ENCODE data around the gene EVI2B. TPM values are rescaled to one million over a fixed set of nuclear protein-coding genes. Genes with fewer than 3 reads are reported as not detected.

The EVI2B gene
- total RNA-seq, 1 experiment from 2014 or later, result 0.20 TPM

DNA sequence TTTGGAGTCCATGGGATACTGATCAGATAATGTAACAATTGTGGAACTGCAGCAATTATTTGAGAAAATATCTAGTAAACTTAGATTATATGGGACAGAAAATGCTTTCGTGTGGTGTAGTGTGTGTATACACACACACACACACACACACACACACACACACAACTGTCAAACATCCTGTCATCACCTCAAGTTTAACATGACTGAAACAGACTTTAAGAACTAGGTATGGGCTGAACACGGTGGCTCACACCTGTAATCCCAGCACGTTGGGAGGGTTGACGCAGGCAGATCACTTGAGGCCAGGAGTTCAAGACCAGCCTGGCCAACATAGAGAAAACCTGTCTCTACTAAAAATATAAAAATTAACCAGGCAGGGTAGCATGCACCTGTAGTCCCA is 8.1 kb upstream of the EVI2B start:
- Histone ChIP-seq H3K27me3 (ENCODE audit: insufficient read depth, low read length) (no peaks in the 10 kb centered on the region), H3K36me3 (ENCODE audit: control insufficient read depth in 1 of 2, insufficient read depth in 2 of 2, low read length in 2 of 2) (no peaks in the 10 kb centered on the region; a peak in 1 of 4 replicates), H3K9me3 (ENCODE audit: control insufficient read depth in 1 of 2, insufficient read depth in 1 of 2, low read depth in 1 of 2, low read length in 2 of 2) (no peaks in the 10 kb centered on the region), H3K9me2 (ENCODE audit: insufficient read depth) (no peaks in the 10 kb centered on the region), H3K4me1 (ENCODE audit: control insufficient read depth in 1 of 2, insufficient read depth in 2 of 2, low read length in 2 of 2) (no peaks in the 10 kb centered on the region), H3K79me2 (ENCODE audit: insufficient read depth, low read length) (no peaks in the 10 kb centered on the region), H3K4me3 (replicated peaks in 1 of 2; ENCODE audit: low read depth in 1 of 2, low read length in 2 of 2) (no peak overlapping the region), H2AFZ (ENCODE audit: low read depth, low read length, poor library complexity, severe bottlenecking) (no peak overlapping the region), H3K27ac (ENCODE audit: low read depth, low read length) (no peak overlapping the region), H4K20me1 (ENCODE audit: insufficient read depth) (no peaks in the 10 kb centered on the region), H3K9ac (ENCODE audit: low read length) (no peak overlapping the region), H3K4me2 (ENCODE audit: low read length) (no peak overlapping the region)
- DNase-seq (ENCODE audit: low read depth, low spot score), result no peak
- ChIA-PET POLR2A (no interaction called here), CTCF (no interaction called here), RAD21 (ENCODE audit: low non-redundant PET in 1 of 2, low total read pairs in 2 of 2, uncharacterized antibody in 2 of 2, unreplicated experiment in 2 of 2) (no interaction called here)
- ATAC-seq, result no peak
- intact Hi-C loops (cut with micrococcal nuclease), result no loop called here
- BruUV-seq (replicated peaks), result no TSS peak
- TF ChIP-seq JUND (IDR thresholded peaks at IDR 0.05) (no peak), POLR2A (IDR thresholded peaks at IDR 0.05; ENCODE audit: borderline replicate concordance, extremely low read depth, insufficient read depth, insufficient read length) (no peak), YY1 (IDR thresholded peaks at IDR 0.05; ENCODE audit: extremely low read depth, insufficient replicate concordance, low read depth, low read length) (no peak), ZFX (IDR thresholded peaks at IDR 0.05) (no peak), EZH2 (IDR thresholded peaks at IDR 0.05) (no peak), SIN3A (IDR thresholded peaks at IDR 0.05; ENCODE audit: low read depth) (no peak), POLR2AphosphoS5 (IDR thresholded peaks at IDR 0.05; ENCODE audit: low read depth, low read length) (no peak), RAD21 (IDR thresholded peaks at IDR 0.05; ENCODE audit: low read depth) (no peak), CBX3 (IDR thresholded peaks at IDR 0.05; ENCODE audit: low read depth) (no peak), FOSL1 (IDR thresholded peaks at IDR 0.05; ENCODE audit: low read depth) (no peak), CEBPB (IDR thresholded peaks at IDR 0.05; ENCODE audit: low read depth) (no peak), ZNF274 (IDR thresholded peaks at IDR 0.05; ENCODE audit: low read depth, low read length) (no peak), TCF7L2 (IDR thresholded peaks at IDR 0.05; ENCODE audit: borderline replicate concordance, extremely low read depth, insufficient read depth, insufficient read length) (no peak)
- TF ChIP-seq, protein P1, sequence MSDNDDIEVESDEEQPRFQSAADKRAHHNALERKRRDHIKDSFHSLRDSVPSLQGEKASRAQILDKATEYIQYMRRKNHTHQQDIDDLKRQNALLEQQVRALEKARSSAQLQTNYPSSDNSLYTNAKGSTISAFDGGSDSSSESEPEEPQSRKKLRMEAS (IDR thresholded peaks at IDR 0.05), result no peak
- TF ChIP-seq, protein P2, sequence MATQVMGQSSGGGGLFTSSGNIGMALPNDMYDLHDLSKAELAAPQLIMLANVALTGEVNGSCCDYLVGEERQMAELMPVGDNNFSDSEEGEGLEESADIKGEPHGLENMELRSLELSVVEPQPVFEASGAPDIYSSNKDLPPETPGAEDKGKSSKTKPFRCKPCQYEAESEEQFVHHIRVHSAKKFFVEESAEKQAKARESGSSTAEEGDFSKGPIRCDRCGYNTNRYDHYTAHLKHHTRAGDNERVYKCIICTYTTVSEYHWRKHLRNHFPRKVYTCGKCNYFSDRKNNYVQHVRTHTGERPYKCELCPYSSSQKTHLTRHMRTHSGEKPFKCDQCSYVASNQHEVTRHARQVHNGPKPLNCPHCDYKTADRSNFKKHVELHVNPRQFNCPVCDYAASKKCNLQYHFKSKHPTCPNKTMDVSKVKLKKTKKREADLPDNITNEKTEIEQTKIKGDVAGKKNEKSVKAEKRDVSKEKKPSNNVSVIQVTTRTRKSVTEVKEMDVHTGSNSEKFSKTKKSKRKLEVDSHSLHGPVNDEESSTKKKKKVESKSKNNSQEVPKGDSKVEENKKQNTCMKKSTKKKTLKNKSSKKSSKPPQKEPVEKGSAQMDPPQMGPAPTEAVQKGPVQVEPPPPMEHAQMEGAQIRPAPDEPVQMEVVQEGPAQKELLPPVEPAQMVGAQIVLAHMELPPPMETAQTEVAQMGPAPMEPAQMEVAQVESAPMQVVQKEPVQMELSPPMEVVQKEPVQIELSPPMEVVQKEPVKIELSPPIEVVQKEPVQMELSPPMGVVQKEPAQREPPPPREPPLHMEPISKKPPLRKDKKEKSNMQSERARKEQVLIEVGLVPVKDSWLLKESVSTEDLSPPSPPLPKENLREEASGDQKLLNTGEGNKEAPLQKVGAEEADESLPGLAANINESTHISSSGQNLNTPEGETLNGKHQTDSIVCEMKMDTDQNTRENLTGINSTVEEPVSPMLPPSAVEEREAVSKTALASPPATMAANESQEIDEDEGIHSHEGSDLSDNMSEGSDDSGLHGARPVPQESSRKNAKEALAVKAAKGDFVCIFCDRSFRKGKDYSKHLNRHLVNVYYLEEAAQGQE (IDR thresholded peaks at IDR 0.05; ENCODE audit: low read depth), result no peak
- TF ChIP-seq, protein P3, sequence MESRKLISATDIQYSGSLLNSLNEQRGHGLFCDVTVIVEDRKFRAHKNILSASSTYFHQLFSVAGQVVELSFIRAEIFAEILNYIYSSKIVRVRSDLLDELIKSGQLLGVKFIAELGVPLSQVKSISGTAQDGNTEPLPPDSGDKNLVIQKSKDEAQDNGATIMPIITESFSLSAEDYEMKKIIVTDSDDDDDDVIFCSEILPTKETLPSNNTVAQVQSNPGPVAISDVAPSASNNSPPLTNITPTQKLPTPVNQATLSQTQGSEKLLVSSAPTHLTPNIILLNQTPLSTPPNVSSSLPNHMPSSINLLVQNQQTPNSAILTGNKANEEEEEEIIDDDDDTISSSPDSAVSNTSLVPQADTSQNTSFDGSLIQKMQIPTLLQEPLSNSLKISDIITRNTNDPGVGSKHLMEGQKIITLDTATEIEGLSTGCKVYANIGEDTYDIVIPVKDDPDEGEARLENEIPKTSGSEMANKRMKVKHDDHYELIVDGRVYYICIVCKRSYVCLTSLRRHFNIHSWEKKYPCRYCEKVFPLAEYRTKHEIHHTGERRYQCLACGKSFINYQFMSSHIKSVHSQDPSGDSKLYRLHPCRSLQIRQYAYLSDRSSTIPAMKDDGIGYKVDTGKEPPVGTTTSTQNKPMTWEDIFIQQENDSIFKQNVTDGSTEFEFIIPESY (IDR thresholded peaks at IDR 0.05; ENCODE audit: extremely low read depth, insufficient replicate concordance, low read length), result no peak
